Measurements from ENCODE around the gene COL5A1.

DNA sequence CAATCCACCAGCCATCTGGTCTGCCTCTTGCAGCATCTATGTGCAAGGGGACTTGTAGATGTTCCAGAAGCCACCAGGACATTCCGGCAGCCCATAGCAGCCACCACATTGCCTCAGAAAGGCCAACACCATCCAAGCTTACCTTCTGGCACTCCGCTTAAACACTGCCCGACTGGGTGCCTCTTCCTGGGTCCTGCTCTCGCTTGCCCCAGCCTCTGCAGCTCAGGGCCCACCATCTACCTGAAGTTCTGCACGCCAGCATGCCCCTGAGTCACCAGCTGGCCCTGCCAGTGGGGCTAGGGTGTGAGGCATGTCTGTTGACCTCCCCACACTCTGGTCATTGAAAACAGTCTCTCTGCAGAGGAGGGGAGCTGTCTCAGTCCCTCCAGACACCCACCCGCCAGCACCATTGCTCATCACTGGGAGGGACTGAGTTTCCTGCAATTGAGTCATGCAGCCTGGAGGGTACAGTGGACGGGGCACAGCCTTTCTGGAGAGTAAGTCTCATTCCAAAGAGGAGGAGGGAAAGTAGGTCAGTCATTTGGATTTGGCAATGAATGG is 16.9 kb upstream of the COL5A1 start:
- TF ChIP-seq, protein P1, sequence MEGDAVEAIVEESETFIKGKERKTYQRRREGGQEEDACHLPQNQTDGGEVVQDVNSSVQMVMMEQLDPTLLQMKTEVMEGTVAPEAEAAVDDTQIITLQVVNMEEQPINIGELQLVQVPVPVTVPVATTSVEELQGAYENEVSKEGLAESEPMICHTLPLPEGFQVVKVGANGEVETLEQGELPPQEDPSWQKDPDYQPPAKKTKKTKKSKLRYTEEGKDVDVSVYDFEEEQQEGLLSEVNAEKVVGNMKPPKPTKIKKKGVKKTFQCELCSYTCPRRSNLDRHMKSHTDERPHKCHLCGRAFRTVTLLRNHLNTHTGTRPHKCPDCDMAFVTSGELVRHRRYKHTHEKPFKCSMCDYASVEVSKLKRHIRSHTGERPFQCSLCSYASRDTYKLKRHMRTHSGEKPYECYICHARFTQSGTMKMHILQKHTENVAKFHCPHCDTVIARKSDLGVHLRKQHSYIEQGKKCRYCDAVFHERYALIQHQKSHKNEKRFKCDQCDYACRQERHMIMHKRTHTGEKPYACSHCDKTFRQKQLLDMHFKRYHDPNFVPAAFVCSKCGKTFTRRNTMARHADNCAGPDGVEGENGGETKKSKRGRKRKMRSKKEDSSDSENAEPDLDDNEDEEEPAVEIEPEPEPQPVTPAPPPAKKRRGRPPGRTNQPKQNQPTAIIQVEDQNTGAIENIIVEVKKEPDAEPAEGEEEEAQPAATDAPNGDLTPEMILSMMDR (IDR thresholded peaks at IDR 0.05), result no peak
- TF ChIP-seq EP300 (IDR thresholded peaks at IDR 0.05) (no peak), POLR2A (IDR thresholded peaks at IDR 0.05) (no peak)

Data from tibial nerve (tissue), 4 donors.